Stimulated activated CD4-positive, alpha-beta T cell treated with anti-CD3 and anti-CD28 coated beads, Interleukin-15, amount 100 ng/mL, for 48 hours (primary cell): Measurements from ENCODE around the gene TMEM178B.
"Not testable (repeated sequence)": the region's sequence is repeated elsewhere in the genome, so short reads cannot be mapped to it uniquely, and the experiment has no call there.

Source experiments
- DNase-seq, 2 donors: peaks; one replicate each; pipeline ENCODE4 v3.0.0-alpha.2; 2020; ENCODE audit warnings: low read depth in 2 of 2

Gene TMEM178B

DNA sequence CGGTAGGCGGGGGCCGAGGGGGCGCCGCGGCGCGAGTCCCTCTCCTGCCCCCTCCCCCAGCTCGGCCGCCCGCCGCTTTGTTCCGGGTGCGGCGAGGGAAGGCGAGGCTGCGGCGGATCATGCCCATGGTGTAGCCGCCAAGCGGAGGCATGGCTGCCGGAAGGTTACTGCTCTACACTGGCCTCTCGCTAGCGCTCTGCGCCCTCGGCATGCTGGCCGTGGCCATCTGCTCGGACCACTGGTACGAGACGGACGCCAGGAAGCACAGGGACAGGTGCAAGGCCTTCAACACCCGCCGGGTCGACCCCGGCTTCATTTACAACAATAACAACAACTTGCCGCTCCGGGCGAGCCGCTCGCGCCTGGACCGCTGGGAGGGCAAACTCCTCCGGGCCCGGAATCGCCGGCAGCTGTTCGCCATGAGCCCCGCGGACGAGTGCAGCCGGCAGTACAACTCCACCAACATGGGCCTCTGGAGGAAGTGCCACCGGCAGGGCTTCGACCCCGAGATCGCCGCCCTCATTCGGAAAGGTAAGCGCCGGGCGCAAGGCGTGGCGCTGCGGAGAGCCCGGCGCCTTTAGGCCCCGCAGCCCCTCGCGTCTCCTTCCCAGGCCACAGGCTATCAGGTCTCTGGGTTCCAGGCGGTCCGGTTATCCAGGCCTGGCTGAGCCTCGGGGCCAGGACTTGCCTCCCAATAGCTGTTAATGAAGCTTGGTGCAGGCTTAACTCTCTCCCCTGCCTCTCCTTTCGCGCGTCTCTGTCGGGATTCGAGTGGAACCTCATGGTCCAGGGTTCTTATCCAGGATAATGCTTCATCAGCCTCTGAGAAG lies 513 bp downstream of the TMEM178B start:
- no peak for DNase-seq

- no peak for DNase-seq
Measured at GRCh38 chr7:141074997-141075396, 1.1 kb downstream of the TMEM178B start.

DNA sequence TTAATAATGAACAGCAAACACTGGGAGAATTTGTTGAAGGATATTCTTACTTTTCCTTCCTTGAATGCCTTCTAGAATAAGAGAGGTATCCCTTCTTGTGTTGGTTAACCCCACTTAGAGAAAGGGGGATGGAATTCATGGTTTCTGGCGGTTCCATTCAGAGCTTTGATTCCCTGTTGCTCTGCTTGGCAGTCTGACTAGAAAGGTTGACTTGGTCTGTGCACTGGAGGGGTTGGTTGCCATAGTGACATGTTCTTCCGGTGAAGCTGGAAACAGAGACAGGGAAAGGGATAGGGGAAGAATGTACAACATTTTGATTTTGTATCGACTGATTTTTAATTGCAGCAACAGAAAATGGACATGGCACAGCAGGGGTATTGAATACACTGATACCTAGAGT lies 2.5 kb downstream of the TMEM178B start:
- no peak for DNase-seq

DNA sequence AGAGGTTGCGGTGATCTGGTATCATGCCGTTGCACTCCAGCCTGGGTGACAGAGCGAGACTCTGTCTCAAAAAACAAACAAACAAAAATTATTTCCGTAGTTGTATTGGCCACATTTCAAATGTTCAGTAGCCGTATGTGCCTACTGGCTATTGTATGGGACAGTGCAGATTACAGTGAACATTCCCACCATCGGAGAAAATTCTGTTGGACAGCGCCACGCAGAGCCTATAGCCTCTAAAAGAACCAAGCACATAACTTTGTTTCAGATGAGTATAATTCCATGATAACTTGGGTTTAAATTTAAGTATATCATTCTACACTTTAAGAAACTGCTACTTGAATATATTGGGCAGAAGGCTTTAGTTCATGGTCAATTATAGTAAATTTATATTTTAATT lies 5.4 kb downstream of the TMEM178B start:
- no peak for DNase-seq

DNA sequence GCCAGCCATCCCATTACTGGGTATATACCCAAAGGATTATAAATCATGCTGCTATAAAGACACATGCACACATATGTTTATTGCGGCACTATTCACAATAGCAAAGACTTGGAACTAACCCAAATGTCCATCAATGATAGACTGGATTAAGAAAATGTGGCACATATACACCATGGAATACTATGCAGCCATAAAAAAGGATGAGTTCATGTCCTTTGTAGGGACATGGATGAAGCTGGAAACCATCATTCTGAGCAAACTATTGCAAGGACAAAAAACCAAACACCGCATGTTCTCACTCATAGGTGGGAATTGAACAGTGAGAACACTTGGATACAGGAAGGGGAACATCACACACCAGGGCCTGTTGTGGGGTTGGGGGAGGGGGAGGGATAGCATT lies 15.6 kb downstream of the TMEM178B start:
- not testable (repeated sequence) for DNase-seq

DNA sequence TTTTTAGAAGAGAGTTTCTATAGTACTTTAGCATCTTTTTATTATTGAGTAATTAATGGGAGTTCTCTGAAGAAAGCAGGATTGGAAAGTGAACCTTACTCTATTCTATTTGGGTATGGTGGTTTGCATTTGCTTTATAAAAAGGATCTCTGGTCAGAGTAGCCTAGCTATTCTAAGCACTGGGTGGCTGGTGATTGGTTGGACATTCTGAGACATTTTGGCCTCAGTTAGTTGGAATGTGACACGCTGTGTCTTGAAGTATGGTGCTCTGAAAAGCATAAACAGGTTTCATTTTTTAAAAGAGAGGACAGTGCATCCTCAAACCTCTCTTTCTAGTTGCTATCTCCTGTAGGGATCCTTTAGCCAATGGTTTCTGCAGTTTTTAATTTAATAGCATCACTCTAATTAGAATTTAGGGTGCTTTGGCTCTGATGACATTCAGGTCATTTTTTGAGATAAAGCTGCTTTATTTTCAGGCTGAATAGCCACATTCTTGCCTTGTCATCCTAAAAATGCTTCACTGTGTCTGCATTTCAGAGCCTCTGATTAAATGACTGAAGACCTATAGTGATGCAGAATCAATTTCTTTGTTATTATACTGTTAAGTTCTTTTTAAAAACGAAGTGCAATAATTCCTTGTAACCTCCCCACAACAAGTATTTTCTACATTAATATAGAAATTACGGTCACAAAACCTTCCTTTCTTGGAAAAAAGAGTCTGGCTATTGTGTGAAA lies 20.6 kb downstream of the TMEM178B start:
- DNase-seq, result no peak

DNA sequence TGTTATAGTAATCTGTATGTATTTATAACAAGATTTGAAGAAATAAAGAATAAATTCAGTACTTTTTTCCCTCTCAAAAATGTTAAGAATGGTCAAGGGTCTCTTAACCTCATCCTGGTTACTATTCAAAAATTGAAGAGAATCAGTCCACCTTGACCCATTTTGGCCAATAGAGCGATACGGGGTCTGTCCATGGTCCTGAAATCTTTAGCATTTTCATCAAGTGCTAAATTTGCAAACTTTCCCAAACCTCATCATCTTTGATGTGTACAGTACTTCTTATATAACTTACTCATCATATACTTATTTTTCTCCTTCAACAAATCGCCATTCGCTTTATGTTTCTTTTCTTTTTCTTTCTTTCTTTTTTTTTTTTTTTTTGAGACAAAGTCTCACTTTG lies 23.6 kb downstream of the TMEM178B start:
- no peak for DNase-seq

GRCh38 chr7:141102436-141102835 lies 28.6 kb downstream of the TMEM178B start:
- DNase-seq, result no peak

GRCh38 chr7:141103847-141104429 lies 30.1 kb downstream of the TMEM178B start:
- no peak for DNase-seq

DNA sequence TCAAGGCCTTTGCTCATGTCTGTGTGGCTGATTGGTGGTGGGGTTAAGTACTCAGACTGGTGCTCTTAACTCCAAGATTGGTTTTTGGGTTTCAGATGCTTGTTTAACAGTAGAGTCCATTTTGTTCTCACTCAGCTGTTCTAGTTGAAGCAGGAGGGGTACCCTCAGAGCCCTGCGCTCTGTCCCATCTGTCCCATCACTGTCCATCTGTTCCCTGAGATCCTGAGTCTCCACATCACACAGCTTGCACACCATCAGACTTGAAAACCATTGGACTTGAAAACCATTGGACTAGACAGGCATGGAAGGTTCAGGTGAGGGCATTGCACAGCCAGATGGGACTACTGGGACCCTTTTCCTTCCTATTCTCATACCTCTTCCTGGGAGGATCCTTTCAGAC lies 39.3 kb downstream of the TMEM178B start:
- DNase-seq, result no peak

GRCh38 chr7:141114029-141114664 lies 40.3 kb downstream of the TMEM178B start:
- no peak for DNase-seq

DNA sequence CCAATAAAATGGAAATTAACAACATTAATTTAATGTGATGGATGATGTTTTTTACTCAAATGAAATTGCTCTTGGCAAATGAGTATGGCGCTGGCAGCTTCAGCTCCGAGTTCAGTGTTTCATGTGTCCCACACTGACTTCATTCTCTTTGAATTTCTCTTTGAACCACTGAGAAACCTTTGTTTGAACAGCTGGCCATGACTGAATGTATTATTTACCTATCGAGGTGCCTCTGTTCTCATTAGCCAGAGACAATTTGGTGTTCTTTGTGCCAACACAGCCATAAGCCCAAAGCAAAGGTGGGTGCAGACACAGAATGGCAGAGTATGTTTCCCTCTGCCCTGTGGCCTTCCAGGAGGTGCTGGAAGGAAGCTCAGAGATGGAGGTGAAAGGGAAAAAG lies 42.1 kb downstream of the TMEM178B start:
- DNase-seq, result no peak

GRCh38 chr7:141116661-141117060 lies 42.8 kb downstream of the TMEM178B start:
- DNase-seq, result not testable (repeated sequence)

GRCh38 chr7:141118767-141119166 lies 44.9 kb downstream of the TMEM178B start:
- DNase-seq, result no peak

GRCh38 chr7:141119187-141119586 lies 45.3 kb downstream of the TMEM178B start:
- no peak for DNase-seq

- no peak for DNase-seq
Measured at GRCh38 chr7:141122736-141123135, 48.9 kb downstream of the TMEM178B start.

DNA sequence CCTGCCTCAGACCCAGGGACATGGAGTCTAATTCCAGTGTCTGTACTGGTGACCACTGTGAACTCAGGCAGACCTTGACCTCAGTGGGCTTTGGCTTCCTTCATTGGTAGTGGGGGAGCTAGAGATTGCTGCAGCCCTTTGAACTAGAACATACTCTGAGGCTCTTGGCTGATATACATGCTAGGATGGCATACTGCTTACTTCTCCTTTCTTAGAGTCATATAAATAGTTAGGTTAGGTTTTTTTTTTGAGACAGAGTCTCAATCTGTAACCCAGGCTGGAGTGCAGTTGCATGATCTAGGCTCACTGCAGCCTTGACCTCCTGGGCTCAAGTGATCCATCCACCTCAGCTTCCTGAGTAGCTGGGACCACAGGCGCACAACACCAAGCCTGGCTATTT lies 49.7 kb downstream of the TMEM178B start:
- DNase-seq, result no peak

GRCh38 chr7:141126107-141126506 lies 52.2 kb downstream of the TMEM178B start:
- DNase-seq, result no peak

GRCh38 chr7:141128506-141128905 lies 54.6 kb downstream of the TMEM178B start:
- no peak for DNase-seq

DNA sequence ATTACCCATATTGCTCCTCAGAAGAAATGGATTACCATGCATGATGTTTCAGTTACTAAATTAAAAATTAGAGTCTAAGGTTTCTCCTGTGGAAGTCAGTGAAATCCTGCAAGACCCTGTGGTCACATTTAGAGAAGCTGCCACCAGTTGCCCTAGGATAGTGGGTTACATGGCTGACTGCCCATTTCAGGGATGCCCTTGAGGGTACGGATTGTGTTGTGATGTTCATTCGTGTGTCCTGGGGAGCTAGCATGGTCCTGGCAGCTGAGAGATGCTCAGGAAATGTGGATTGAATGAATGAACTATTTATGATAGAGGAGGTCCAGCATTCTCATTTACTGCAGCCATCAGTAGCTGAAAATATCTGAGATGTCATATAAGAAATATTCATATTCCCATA lies 55.1 kb downstream of the TMEM178B start:
- no peak for DNase-seq

GRCh38 chr7:141132671-141133070 lies 58.8 kb downstream of the TMEM178B start:
- no peak for DNase-seq

- no peak for DNase-seq
Measured at GRCh38 chr7:141133646-141134045, 59.8 kb downstream of the TMEM178B start.
